ENCODE measurements around the gene SGMS2. TPM values are rescaled to one million over a fixed set of nuclear protein-coding genes. Genes with fewer than 3 reads are reported as not detected.

Gene SGMS2
- 10 to 100 TPM; 13.3 to 15.1 (median 13.8) TPM for polyA plus RNA-seq (ENCODE audit: insufficient read length in 4 of 4)

- peak in 2 of 4 donors; percentile 36 to 54 for DNase-seq (ENCODE audit: low read depth in 4 of 4, low spot score in 2 of 4)
Observed at GRCh38 chr4:107824350-107825071, at the start of gene SGMS2. SGMS2 (plus strand) TSS chr4:107824932; CDS start chr4:107895554, 70,622 bp downstream.

GRCh38 chr4:107777890-107778289, 46.8 kb upstream of the SGMS2 start:
- DNase-seq (ENCODE audit: low read depth in 4 of 4, low spot score in 2 of 4): no peak

GRCh38 chr4:107778784-107779530, 45.8 kb upstream of the SGMS2 start:
- no peak for DNase-seq (ENCODE audit: low read depth in 4 of 4, low spot score in 2 of 4)

GRCh38 chr4:107780665-107781064, 44.1 kb upstream of the SGMS2 start:
- no peak for DNase-seq (ENCODE audit: low read depth in 4 of 4, low spot score in 2 of 4)

GRCh38 chr4:107791902-107792301, 32.8 kb upstream of the SGMS2 start:
- DNase-seq (ENCODE audit: low read depth in 4 of 4, low spot score in 2 of 4): no peak

GRCh38 chr4:107792711-107793110, 32.0 kb upstream of the SGMS2 start:
- no peak for DNase-seq (ENCODE audit: low read depth in 4 of 4, low spot score in 2 of 4)

GRCh38 chr4:107793996-107794395, 30.7 kb upstream of the SGMS2 start:
- DNase-seq (ENCODE audit: low read depth in 4 of 4, low spot score in 2 of 4): no peak

GRCh38 chr4:107799669-107800450, 24.9 kb upstream of the SGMS2 start:
- no peak for DNase-seq (ENCODE audit: low read depth in 4 of 4, low spot score in 2 of 4)

GRCh38 chr4:107800706-107801105, 24.0 kb upstream of the SGMS2 start:
- no peak for DNase-seq (ENCODE audit: low read depth in 4 of 4, low spot score in 2 of 4)

- no peak for DNase-seq (ENCODE audit: low read depth in 4 of 4, low spot score in 2 of 4)
Observed at GRCh38 chr4:107801766-107802211, 22.9 kb upstream of the SGMS2 start.

- DNase-seq (ENCODE audit: low read depth in 4 of 4, low spot score in 2 of 4): no peak
Observed at GRCh38 chr4:107804956-107805355, 19.8 kb upstream of the SGMS2 start.

- DNase-seq (ENCODE audit: low read depth in 4 of 4, low spot score in 2 of 4): no peak
Observed at GRCh38 chr4:107806196-107806595, 18.5 kb upstream of the SGMS2 start.

- DNase-seq (ENCODE audit: low read depth in 4 of 4, low spot score in 2 of 4): no peak
Observed at GRCh38 chr4:107808572-107808971, 16.2 kb upstream of the SGMS2 start.

- no peak for DNase-seq (ENCODE audit: low read depth in 4 of 4, low spot score in 2 of 4)
Observed at GRCh38 chr4:107809210-107809609, 15.5 kb upstream of the SGMS2 start.

GRCh38 chr4:107814758-107815157, 10.0 kb upstream of the SGMS2 start:
- no peak for DNase-seq (ENCODE audit: low read depth in 4 of 4, low spot score in 2 of 4)

GRCh38 chr4:107815158-107815557, 9.6 kb upstream of the SGMS2 start:
- no peak for DNase-seq (ENCODE audit: low read depth in 4 of 4, low spot score in 2 of 4)

GRCh38 chr4:107818301-107818910, 6.3 kb upstream of the SGMS2 start:
- no peak for DNase-seq (ENCODE audit: low read depth in 4 of 4, low spot score in 2 of 4)

- no peak for DNase-seq (ENCODE audit: low read depth in 4 of 4, low spot score in 2 of 4)
Observed at GRCh38 chr4:107823870-107824349, 822 bp upstream of the SGMS2 start.

GRCh38 chr4:107825072-107825824, 516 bp downstream of the SGMS2 start:
- peak in 1 of 4 donors; percentile 19 for DNase-seq (ENCODE audit: low read depth in 4 of 4, low spot score in 2 of 4)

All from left renal cortex interstitium (tissue), 4 donors.